HepG2 (cell line): ENCODE measurements around the gene CLCA1. TPM values are rescaled to one million over a fixed set of nuclear protein-coding genes. Genes with fewer than 3 reads are reported as not detected.

Experiments
- ATAC-seq: fragments of 200-7000 bp; cut with Tn5 transposase; 3 replicates; pipeline ENCODE4 v1.9.1; 2020; ENCODE audit warnings: mild to moderate bottlenecking, moderate library complexity
- BruUV-seq: library from RNA; stranded (reverse); fragments of 400-500 nt; replicated peaks from 2 replicates; lab custom pipeline; 2021; lab: Mats Ljungman, UMichigan
- CTCF ChIA-PET: fragments of 300-600 bp; formaldehyde crosslinking; extraction: SDS; loops from one replicate; lab custom pipeline; 2021; ENCODE audit warnings: low total read pairs, inconsistent platforms, low intra/inter-chr PET ratio; lab: Yijun Ruan, JAX
- POLR2A ChIA-PET: fragments of 350-600 bp; sonication (Branson Sonifier 250); formaldehyde crosslinking; loops from one replicate; lab custom pipeline; 2020; ENCODE audit warnings: antibody characterized with exemption, inconsistent platforms; lab: Yijun Ruan, JAX
- DNase-seq: peaks from one replicate; pipeline ENCODE4 v3.0.0-alpha.2; 2015; ENCODE audit warnings: low spot score
- FAIRE-seq: peaks from 3 replicates; lab custom pipeline; 2011; peaks lifted over from hg19 to GRCh38; lab: Jason Lieb, UNC
- H2AFZ ChIP-seq: one replicate; pipeline ENCODE4 v1.6.1; 2011; ENCODE audit warnings: low read length, inconsistent platforms
- H3K27ac ChIP-seq: fragments of 300-600 bp; 3 replicates; pipeline ENCODE4 v1.8.0; 2011; ENCODE audit warnings: mixed run types, mild to moderate bottlenecking, mixed read lengths, low read length, inconsistent platforms; ENCODE audit not compliant: insufficient read depth; ENCODE audit errors: extremely low read length
- H3K27me3 ChIP-seq, 2 experiments: fragments of 200-600 bp in 1 of 2; 2 replicates in 1 of 2; 3 replicates in 1 of 2; pipeline versions ENCODE4 v1.6.0 to v1.8.0; 2011; ENCODE audit warnings: low read length in 2 of 2, mild to moderate bottlenecking in 2 of 2, moderate library complexity in 2 of 2, inconsistent platforms in 1 of 2; ENCODE audit not compliant: insufficient read depth in 2 of 2, control insufficient read depth in 1 of 2
- H3K36me3 ChIP-seq, 2 experiments: fragments of 200-600 bp in 1 of 2; replicated peaks in 1 of 2; 2 replicates in 1 of 2; 3 replicates in 1 of 2; pipeline versions ENCODE4 v1.5.1 to v1.8.0; 2011; ENCODE audit warnings: low read length in 2 of 2, inconsistent platforms in 1 of 2; ENCODE audit not compliant: insufficient read depth in 2 of 2, control insufficient read depth in 1 of 2
- H3K4me1 ChIP-seq: 2 replicates; pipeline ENCODE4 v1.5.1; 2012; ENCODE audit warnings: low read length, inconsistent platforms; ENCODE audit not compliant: insufficient read depth
- H3K4me2 ChIP-seq: 2 replicates; pipeline ENCODE4 v1.6.0; 2011; ENCODE audit warnings: low read depth, low read length, inconsistent platforms
- H3K4me3 ChIP-seq, 3 experiments: fragments of 200-600 bp in 1 of 3; sonication (generic), shearing (Covaris generic) in 1 of 3; replicated peaks in 1 of 3; 2 replicates each; pipeline ENCODE4 v1.5.1; 2011 to 2016; ENCODE audit warnings: low read length in 3 of 3, inconsistent platforms in 2 of 3, low read depth in 2 of 3, mild to moderate bottlenecking in 2 of 3, control low read depth in 1 of 3, mixed read lengths in 1 of 3; ENCODE audit not compliant: insufficient read depth in 1 of 3
- H3K79me2 ChIP-seq: one replicate; pipeline ENCODE4 v1.6.1; 2011; ENCODE audit warnings: low read length, inconsistent platforms; ENCODE audit not compliant: insufficient read depth
- H3K9ac ChIP-seq: 2 replicates; pipeline ENCODE4 v1.6.0; 2011; ENCODE audit warnings: mild to moderate bottlenecking, low read depth, low read length, inconsistent platforms; ENCODE audit not compliant: insufficient read depth
- H3K9me3 ChIP-seq: 2 replicates; pipeline ENCODE4 v1.5.1; 2012; ENCODE audit warnings: mild to moderate bottlenecking, low read length
- H4K20me1 ChIP-seq: 2 replicates; pipeline ENCODE4 v1.6.0; 2011; ENCODE audit warnings: inconsistent platforms, mild to moderate bottlenecking, low read length, moderate library complexity; ENCODE audit not compliant: insufficient read depth
- EEA1 ChIP-seq: sonication (generic); formaldehyde crosslinking; IDR thresholded peaks from 2 replicates; pipeline ENCODE4 v1.5.1; 2020; ENCODE audit warnings: mild to moderate bottlenecking, missing genetic modification reagents, borderline replicate concordance
- ELK4 ChIP-seq: sonication (generic); formaldehyde crosslinking; IDR thresholded peaks from 2 replicates; pipeline ENCODE4 v1.9.0; 2021; ENCODE audit warnings: missing genetic modification reagents, borderline replicate concordance
- KDM5B ChIP-seq: sonication (generic); formaldehyde crosslinking; IDR thresholded peaks from 2 replicates; pipeline ENCODE4 v1.4.0; 2020; ENCODE audit warnings: missing genetic modification reagents, mild to moderate bottlenecking, borderline replicate concordance
- REPIN1 ChIP-seq: sonication (generic); formaldehyde crosslinking; IDR thresholded peaks from 2 replicates; pipeline ENCODE4 v1.8.0; 2022; ENCODE audit warnings: missing genetic modification reagents, low read depth, mild to moderate bottlenecking, borderline replicate concordance
- TCF7 ChIP-seq: sonication (generic); IDR thresholded peaks from 2 replicates; pipeline ENCODE4 v1.6.1; 2016; ENCODE audit warnings: antibody characterized with exemption, low read depth
- ZC3H4 ChIP-seq: sonication (generic); formaldehyde crosslinking; IDR thresholded peaks from 2 replicates; pipeline ENCODE4 v1.4.0; 2020; ENCODE audit warnings: missing genetic modification reagents, borderline replicate concordance
- ZNF251 ChIP-seq: sonication (generic); formaldehyde crosslinking; IDR thresholded peaks from 2 replicates; pipeline ENCODE4 v1.9.0; 2021; ENCODE audit warnings: mild to moderate bottlenecking, missing genetic modification reagents
- ZNF589 ChIP-seq: sonication (generic); formaldehyde crosslinking; conservative IDR thresholded peaks from 2 replicates; pipeline ENCODE4 v1.8.0; 2022; ENCODE audit warnings: mild to moderate bottlenecking, moderate library complexity, missing genetic modification reagents
- WGBS: methylation state at CpG from one replicate; pipeline ENCODE4 v1.1.6; 2017; ENCODE audit warnings: low lambda C conversion rate; 5-methylcytosine and 5-hydroxymethylcytosine counted together
- in situ Hi-C: cut with HindIII; loops from 2 replicates; pipeline ENCODE4 v1.10.0; 2017; ENCODE audit warnings: low pct_unique_long_range_greater_than_20kb; ENCODE audit not compliant: extremely low pct_ligation_motif_present
- intact Hi-C: fragments of 100-400 bp; cut with micrococcal nuclease; formaldehyde crosslinking; loops from one replicate; pipeline ENCODE4 v1.10.0; 2022; ENCODE audit not compliant: unreplicated experiment
- polyA plus RNA-seq, 8 experiments: library from polyadenylated mRNA; depleted of rRNA in 3 of 8; stranded (reverse) in 7 of 8; unstranded in 1 of 8; fragments of >200 nt; fragmentation: Illumina TruSeq in 4 of 8; extraction: Trizol in 4 of 8; gene quantifications; 2 replicates each; pipeline versions ENCODE4 v1.2.1 to v1.2.3, GENCODE V29; 2011 to 2016; ENCODE audit warnings: low read depth in 4 of 8, missing spikeins in 1 of 8, mixed read lengths in 1 of 8; ENCODE audit not compliant: insufficient read depth in 1 of 8
- total RNA-seq, 5 experiments: library from RNA; depleted of rRNA; stranded (reverse); fragments of >200 nt; fragmentation: Illumina TruSeq; extraction: Trizol; gene quantifications; 2 replicates each; pipeline ENCODE4 v1.2.3, GENCODE V29; 2016; ENCODE audit warnings: low read depth in 1 of 5
- TF ChIP-seq, protein P1 (sequence below), 2 experiments: IDR thresholded peaks; 2 replicates each; pipeline ENCODE4 v1.6.1; 2011 to 2012; ENCODE audit warnings: low read length in 2 of 2, borderline replicate concordance in 1 of 2, low read depth in 1 of 2, mild to moderate bottlenecking in 1 of 2, moderate library complexity in 1 of 2
- TF ChIP-seq, protein P2 (sequence below): sonication (generic); formaldehyde crosslinking; IDR thresholded peaks from 2 replicates; pipeline ENCODE4 v1.8.0; 2022; ENCODE audit warnings: missing genetic modification reagents, mild to moderate bottlenecking, borderline replicate concordance

CLCA1 gene
- total and polyA plus RNA-seq, 2 of the 13 experiments (the other 11 are each of a cell fraction or from before 2014, with no cell fraction given), result not detected

GRCh38 chr1:86423873-86424272, 44.9 kb upstream of the CLCA1 start, which contains the start of gene CLCA2:
TSS of gene CLCA2 (plus strand) at chr1:86424171. CDS start at chr1:86424248, 77 bp downstream.
- no peak for TF ChIP-seq ELK4
- H3K27me3 ChIP-seq, result no peaks in the 10 kb centered on the region
- no peaks in the 10 kb centered on the region for H3K9me3 ChIP-seq
- CTCF ChIA-PET, result no interaction called here
- no peak within 1 kb of the TSS for H3K27ac ChIP-seq
- H3K4me1 ChIP-seq, result no peaks in the 10 kb centered on the region
- no peak for FAIRE-seq
- no peak for DNase-seq
- ATAC-seq, result no peak
- POLR2A ChIA-PET, result no interaction called here
- H4K20me1 ChIP-seq, result no peaks in the 10 kb centered on the region
- no TSS peak for BruUV-seq
- no peak within 1 kb of the TSS for H2AFZ ChIP-seq
- no peaks in the 10 kb centered on the region for H3K36me3 ChIP-seq
- H3K4me2 ChIP-seq, result no peak within 1 kb of the TSS
- no peaks in the 10 kb centered on the region for H3K79me2 ChIP-seq
- H3K9ac ChIP-seq, result no peak within 1 kb of the TSS
- intact Hi-C loops (no loop called here), in situ Hi-C loops (no loop called here)
- H3K4me3 ChIP-seq, result no peak within 1 kb of the TSS

- H2AFZ ChIP-seq, result no peak overlapping the region
Measured at GRCh38 chr1:86429122-86429725, 39.5 kb upstream of the CLCA1 start.

More at GRCh38 chr1:86429122-86429725, 39.5 kb upstream of the CLCA1 start:
- Histone ChIP-seq H3K27me3 (no peaks in the 10 kb centered on the region; a peak in 1 of 5 replicates), H3K27ac (no peak overlapping the region), H3K4me3 (no peak overlapping the region), H4K20me1 (no peaks in the 10 kb centered on the region), H3K9ac (no peak overlapping the region), H3K9me3 (no peaks in the 10 kb centered on the region), H3K36me3 (no peaks in the 10 kb centered on the region), H3K4me1 (no peaks in the 10 kb centered on the region), H3K4me2 (no peak overlapping the region), H3K79me2 (no peaks in the 10 kb centered on the region)
- BruUV-seq, result no TSS peak
- 45% methylated on average over 7 of the region's 7 CpGs for WGBS
- DNase-seq (no peak), FAIRE-seq (no peak), ATAC-seq (no peak)
- intact Hi-C loops (loop anchor here (2.0 kb wide), 1 partner anchor 74 kb away; no protein-coding TSS in a partner anchor), in situ Hi-C loops (no loop called here)
- TF ChIP-seq EEA1 (CRISPR knock-in tag) (no peak), ZNF251 (no peak), KDM5B (no peak), TCF7 (no peak), ZC3H4 (CRISPR knock-in tag) (no peak), ZNF589 (CRISPR knock-in tag) (no peak), REPIN1 (no peak)
- TF ChIP-seq, protein P1, sequence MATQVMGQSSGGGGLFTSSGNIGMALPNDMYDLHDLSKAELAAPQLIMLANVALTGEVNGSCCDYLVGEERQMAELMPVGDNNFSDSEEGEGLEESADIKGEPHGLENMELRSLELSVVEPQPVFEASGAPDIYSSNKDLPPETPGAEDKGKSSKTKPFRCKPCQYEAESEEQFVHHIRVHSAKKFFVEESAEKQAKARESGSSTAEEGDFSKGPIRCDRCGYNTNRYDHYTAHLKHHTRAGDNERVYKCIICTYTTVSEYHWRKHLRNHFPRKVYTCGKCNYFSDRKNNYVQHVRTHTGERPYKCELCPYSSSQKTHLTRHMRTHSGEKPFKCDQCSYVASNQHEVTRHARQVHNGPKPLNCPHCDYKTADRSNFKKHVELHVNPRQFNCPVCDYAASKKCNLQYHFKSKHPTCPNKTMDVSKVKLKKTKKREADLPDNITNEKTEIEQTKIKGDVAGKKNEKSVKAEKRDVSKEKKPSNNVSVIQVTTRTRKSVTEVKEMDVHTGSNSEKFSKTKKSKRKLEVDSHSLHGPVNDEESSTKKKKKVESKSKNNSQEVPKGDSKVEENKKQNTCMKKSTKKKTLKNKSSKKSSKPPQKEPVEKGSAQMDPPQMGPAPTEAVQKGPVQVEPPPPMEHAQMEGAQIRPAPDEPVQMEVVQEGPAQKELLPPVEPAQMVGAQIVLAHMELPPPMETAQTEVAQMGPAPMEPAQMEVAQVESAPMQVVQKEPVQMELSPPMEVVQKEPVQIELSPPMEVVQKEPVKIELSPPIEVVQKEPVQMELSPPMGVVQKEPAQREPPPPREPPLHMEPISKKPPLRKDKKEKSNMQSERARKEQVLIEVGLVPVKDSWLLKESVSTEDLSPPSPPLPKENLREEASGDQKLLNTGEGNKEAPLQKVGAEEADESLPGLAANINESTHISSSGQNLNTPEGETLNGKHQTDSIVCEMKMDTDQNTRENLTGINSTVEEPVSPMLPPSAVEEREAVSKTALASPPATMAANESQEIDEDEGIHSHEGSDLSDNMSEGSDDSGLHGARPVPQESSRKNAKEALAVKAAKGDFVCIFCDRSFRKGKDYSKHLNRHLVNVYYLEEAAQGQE (IDR thresholded peaks at IDR 0.05; ENCODE audit: borderline replicate concordance in 1 of 2, low read depth in 1 of 2, low read length in 2 of 2), result no peak
- TF ChIP-seq, protein P2, sequence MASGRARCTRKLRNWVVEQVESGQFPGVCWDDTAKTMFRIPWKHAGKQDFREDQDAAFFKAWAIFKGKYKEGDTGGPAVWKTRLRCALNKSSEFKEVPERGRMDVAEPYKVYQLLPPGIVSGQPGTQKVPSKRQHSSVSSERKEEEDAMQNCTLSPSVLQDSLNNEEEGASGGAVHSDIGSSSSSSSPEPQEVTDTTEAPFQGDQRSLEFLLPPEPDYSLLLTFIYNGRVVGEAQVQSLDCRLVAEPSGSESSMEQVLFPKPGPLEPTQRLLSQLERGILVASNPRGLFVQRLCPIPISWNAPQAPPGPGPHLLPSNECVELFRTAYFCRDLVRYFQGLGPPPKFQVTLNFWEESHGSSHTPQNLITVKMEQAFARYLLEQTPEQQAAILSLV, result no peak
- CTCF ChIA-PET, result no interaction called here
- POLR2A ChIA-PET, result no interaction called here
